ENCODE results near the gene TLN1.

The TLN1 gene

DNA sequence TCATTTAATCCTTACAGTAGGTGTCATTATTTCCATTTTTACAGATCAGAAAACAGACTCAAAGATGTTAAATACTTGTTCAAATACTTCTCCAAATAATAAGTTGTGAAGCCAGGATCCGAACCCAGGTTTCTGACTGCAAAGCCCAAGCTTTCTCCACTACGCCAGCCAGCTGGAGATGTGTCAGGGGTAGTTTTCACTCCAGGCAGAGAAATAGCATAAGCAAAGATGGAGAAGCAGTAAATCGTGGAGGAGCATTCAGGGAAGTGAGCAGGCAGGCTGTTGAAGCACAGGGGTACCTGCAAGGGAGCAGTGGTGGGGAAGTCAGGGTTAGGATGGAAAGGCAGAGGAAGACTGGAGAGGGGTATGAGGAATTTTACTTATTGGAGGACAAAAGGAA lies 2.9 kb downstream of the TLN1 start:
- DNase-seq = no peak

- DNase-seq = no peak
Measured at GRCh38 chr9:35728041-35728971, 3.7 kb downstream of the TLN1 start.

- no peak for DNase-seq
Measured at GRCh38 chr9:35727676-35728040, 4.3 kb downstream of the TLN1 start.

- no peak for DNase-seq
Measured at GRCh38 chr9:35726931-35727330, 5.1 kb downstream of the TLN1 start.

- DNase-seq = no peak
Measured at GRCh38 chr9:35725362-35725761, 6.6 kb downstream of the TLN1 start.

GRCh38 chr9:35723908-35724307 lies 8.1 kb downstream of the TLN1 start:
- no peak for DNase-seq

GRCh38 chr9:35723426-35723825 lies 8.6 kb downstream of the TLN1 start:
- no peak for DNase-seq

- no peak for DNase-seq
Measured at GRCh38 chr9:35719546-35719945, 12.4 kb downstream of the TLN1 start.

DNA sequence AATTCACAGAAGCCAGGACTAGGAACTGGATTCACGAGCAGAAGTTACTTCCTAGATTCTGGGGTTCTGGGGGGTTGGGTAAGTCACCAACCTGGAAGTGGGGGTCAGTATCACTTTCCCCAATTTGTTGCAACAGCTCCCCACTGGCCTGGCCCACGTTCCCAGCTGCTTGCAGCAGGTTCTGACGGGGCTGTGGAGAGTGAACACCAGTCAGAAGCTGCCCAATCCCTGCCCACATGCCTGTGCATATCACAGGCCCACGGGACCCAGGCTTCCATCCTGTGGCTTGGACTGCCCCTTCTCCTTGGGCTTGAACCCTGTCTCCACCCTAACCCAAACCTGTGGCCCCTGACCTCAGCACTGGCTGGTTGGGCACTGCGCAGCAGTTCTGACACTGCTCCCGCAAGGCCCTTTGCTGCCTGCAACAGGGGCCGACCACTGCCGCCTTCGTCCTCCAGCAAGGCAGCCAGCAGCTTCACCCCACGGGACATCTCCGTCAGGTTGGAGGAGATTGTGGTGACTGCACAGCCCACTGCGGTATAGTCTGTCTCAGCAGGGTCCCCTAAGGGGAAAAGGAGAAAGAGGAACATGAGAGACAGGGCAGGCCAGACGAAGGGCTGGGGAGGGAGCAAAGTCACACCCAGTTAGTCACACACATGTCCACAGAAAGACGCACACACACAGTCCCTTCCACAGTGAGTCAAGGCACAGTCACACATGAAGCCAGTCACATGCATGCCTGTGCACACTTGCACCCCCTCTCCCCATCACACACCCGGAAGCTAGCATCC lies 13.1 kb downstream of the TLN1 start:
- no peak for DNase-seq

DNA sequence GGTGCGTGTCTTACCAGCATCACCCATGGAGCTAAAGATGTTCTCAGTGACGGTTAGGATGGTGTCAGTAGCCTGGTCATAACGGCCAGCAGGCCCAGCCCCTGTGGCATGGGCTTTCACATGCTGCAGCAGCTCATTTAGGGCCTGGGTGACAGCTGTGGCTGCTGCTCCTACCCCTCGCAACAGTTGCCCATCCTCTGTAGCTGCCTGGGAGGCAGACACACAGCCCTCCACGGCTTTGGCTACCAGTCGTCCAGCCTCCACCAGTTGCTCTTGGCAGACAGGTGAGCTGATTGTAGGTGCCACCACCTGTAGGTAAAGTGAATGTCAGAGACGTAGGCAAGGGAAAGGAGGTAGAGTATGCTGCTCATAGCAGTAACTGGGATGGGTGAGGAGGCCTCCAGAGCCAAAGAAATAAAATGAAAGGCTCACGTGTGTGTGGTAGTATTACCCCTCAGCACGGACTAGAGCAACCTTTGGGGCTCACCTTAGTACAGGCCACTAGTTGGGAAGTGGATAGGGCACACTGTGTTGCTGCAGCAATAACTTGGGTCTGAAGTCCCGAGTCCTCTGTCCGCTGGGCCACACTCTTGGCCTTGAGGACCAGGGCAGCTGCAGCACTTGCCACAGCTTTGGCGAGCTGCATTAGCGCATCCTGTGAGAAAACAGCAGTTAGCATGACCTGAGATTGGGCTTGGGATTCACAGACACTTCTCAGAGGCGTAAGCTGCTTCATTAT lies 14.7 kb downstream of the TLN1 start:
- DNase-seq = no peak

DNA sequence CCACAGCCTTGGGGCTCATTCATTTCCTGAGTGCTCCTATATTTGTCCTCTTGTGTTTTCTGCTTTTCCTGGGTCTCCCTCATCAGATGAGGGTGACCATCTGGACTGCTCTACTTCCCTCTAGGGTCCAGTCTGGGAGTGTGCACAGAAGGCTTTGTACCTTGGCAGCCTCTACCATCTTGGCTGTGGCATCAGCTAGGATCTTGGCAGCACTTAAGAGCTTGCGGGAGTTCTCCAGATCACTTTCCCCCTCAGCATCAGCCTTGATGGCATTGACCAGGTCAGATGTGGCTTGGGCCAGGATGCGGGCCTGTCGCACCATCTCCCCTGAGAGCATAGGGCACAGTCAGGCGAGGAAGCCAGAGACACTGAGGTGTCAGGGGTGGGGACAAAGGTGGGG lies 15.8 kb downstream of the TLN1 start:
- no peak for DNase-seq

DNA sequence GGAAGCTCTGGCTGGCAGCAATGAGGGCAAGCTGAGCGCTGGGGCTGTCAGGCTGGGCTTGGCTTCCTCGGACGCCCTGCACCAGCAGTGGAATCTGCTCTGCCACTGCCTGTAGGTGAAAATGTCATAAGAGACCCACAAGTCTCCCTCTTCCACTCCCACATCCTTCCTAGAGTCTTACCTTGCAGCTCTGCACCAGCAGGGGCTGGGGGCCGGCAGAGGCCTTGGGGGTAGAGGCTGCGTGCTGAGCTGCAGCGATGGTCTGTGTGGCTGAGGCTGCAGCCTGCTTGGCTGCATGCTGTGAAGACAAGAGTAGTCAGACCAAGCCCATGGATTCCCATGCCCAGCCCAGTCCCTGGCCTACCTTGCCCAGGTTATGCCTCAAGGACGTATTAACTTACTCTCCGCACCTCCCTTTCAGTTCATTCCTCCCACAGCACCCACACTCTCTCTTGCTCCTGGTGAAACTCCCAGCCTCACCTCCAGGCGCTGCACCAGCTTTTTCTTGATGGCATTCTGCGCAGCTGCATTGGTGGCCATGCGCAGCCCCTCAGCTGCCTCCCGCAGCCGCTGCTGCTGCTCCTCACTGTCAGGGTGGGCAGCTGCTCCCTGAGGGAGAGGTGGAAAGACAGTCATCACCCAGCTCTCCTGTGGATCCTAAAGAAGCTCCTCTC lies 17.3 kb downstream of the TLN1 start:
- no peak for DNase-seq

GRCh38 chr9:35714123-35714522 lies 17.9 kb downstream of the TLN1 start:
- no peak for DNase-seq

DNA sequence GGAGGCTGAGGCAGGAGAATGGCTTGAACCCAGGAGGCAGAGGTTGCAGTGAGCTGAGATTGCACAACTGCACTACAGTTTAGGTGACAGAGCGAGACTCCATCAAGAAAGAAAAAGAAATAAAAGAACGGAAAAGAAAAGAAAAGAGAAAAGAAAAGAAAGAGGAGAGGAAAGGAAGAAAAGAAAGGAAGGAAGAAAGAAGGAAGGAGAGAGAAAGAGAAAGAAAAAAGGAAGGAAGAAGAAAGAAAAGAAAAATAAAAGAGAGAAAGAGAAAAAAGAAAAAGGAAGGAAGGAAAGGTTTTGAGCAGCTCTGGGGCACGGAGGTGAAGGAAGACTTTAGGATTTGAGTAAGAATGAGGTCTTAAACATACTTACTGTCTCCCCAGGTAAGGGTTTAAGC lies 18.4 kb downstream of the TLN1 start:
- no peak for DNase-seq

DNA sequence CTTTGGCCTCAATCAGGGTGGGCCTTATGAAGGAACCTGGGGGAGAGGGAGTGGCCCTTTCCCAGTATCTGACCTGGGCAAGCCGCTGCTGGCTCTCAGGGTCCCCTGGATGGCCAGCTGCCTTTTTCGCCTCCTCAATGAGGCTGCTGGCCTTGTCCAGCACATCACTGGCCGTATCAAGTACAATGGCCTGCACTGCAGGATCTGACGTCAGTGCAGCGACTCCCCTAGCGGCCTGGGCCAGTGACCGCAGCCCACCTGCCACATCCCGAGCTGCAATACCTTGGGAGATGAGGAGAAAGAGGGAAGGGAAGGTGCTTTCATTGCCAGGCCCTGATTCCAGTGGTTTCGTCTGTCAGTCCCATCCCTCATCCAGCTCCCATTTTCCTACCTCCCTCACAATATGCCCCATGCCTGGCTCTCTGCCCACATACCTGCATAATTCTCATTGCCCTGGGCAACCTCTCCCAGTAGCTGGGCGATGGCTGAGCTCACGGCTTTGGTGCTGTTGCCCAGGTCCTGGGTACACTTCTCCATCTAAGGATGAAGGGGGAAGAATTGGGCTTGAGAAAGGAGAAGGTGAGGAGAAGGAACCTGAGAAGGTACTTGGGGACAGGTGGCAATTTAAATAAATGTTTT lies 19.1 kb downstream of the TLN1 start:
- no peak for DNase-seq

DNA sequence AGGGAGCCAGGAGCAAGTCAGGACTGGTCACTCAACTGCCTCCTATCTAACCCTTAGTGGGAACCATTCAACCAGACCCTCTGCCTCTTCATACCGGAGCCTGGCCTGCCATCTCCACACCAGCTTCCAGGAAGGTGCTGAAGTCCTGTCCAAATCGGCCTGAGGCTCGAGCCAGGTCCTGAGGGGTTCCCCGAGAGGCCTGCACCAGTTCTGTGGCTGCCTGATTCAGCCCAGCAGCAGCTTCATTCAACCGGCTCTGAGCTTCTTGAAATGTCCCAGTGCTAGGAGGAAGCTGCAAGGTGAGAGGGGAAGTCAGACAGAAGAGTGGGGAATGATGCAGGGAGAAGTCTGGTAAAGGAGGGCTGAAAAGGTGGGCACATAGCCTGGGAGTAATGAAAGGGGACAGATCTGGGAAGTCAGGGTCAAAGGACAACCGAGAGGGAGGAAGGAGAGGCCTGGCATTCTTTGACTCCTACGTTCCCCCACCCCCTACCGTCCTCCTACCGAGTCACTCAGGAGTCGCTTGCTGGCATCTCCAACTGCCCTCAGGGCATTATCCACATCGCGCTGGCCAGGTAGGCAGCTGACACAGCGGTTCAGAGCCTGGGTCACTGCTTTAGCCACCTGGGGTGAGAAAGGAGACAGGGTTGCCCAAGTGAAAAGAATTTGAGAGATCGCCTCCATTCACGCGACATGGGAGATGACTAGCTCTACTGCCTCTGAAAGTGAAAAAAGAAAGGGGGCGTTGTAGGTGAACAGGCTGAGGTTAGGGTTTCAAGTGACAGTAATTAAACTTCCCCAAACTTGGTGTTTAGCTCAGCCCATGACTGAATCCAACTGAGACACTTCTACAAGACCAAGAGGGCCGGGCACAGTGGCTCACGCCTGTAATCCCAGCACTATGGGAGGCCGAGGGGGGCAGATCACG lies 20.2 kb downstream of the TLN1 start:
- no peak for DNase-seq

- no peak for DNase-seq
Measured at GRCh38 chr9:35710818-35711500, 21.0 kb downstream of the TLN1 start.

- DNase-seq = no peak
Measured at GRCh38 chr9:35708146-35708545, 23.8 kb downstream of the TLN1 start.

GRCh38 chr9:35706951-35707350 lies 25.0 kb downstream of the TLN1 start:
- no peak for DNase-seq

GRCh38 chr9:35705836-35706430 lies 26.1 kb downstream of the TLN1 start:
- DNase-seq = no peak
